Endothelial cell of umbilical vein (primary cell): ENCODE results near the gene NOS2.
"Not testable (repeated sequence)": the region's sequence is repeated elsewhere in the genome, so short reads cannot be mapped to it uniquely, and the experiment has no call there.

Experiments
- CTCF ChIP-seq, 2 donors: IDR thresholded peaks; 1 replicate in 1 of 2; 2 replicates in 1 of 2; pipeline ENCODE4 v1.5.1; 2011; ENCODE audit warnings: low read length in 2 of 2, mild to moderate bottlenecking in 2 of 2, moderate library complexity in 2 of 2, control low read depth in 1 of 2, inconsistent platforms in 1 of 2, low read depth in 1 of 2; ENCODE audit not compliant: insufficient read depth in 1 of 2; ENCODE audit errors: extremely low read depth in 1 of 2
- EZH2 ChIP-seq: IDR thresholded peaks from 2 replicates; pipeline ENCODE4 v1.6.1; 2012; ENCODE audit warnings: borderline replicate concordance, low read depth, mild to moderate bottlenecking, moderate library complexity, low read length, inconsistent platforms; ENCODE audit not compliant: severe bottlenecking
- MAX ChIP-seq: IDR thresholded peaks from 2 replicates; pipeline ENCODE4 v1.6.1; 2011; ENCODE audit not compliant: insufficient read depth, insufficient read length
- POLR2A ChIP-seq: IDR thresholded peaks from 2 replicates; pipeline ENCODE4 v1.6.1; 2012; ENCODE audit warnings: low read depth, mild to moderate bottlenecking, control low read depth, low read length
- POLR2AphosphoS5 ChIP-seq: IDR thresholded peaks from 2 replicates; pipeline ENCODE4 v1.6.1; 2012; ENCODE audit warnings: low read depth, mild to moderate bottlenecking, control low read depth, low read length, moderate library complexity; ENCODE audit not compliant: insufficient read depth

- not testable (repeated sequence) for TF ChIP-seq CTCF (IDR thresholded peaks at IDR 0.05; ENCODE audit: extremely low read depth in 1 of 2, insufficient read depth in 1 of 2, low read depth in 1 of 2, low read length in 2 of 2); POLR2A; EZH2; MAX; POLR2AphosphoS5
Measured at GRCh38 chr17:27740541-27740940, 59.8 kb downstream of the NOS2 start.
